HEK293 (cell line): ENCODE data around the gene MAGI1.

Experiments used
- KLF7 ChIP-seq: fragments of 450-650 bp; formaldehyde crosslinking; IDR thresholded peaks from 2 replicates; pipeline ENCODE4 v1.5.1; 2016; ENCODE audit warnings: missing biosample characterization, missing genetic modification characterization, borderline replicate concordance
- ZNF629 ChIP-seq: fragments of 450-650 bp; formaldehyde crosslinking; IDR thresholded peaks from 2 replicates; pipeline ENCODE4 v1.5.1; 2017; ENCODE audit warnings: missing biosample characterization, missing genetic modification characterization
- ZNF776 ChIP-seq: fragments of 450-650 bp; formaldehyde crosslinking; IDR thresholded peaks from 2 replicates; pipeline ENCODE4 v1.5.0; 2017; ENCODE audit warnings: missing biosample characterization, missing genetic modification characterization, borderline replicate concordance
- TF ChIP-seq, protein P1 (sequence below): fragments of 450-650 bp; formaldehyde crosslinking; IDR thresholded peaks from 2 replicates; pipeline ENCODE4 v1.5.1; 2016; ENCODE audit warnings: missing biosample characterization, missing genetic modification characterization
- TF ChIP-seq, protein P2 (sequence below): fragments of 450-650 bp; formaldehyde crosslinking; IDR thresholded peaks from 2 replicates; pipeline ENCODE4 v1.5.1; 2016; ENCODE audit warnings: missing biosample characterization, missing genetic modification characterization

DNA sequence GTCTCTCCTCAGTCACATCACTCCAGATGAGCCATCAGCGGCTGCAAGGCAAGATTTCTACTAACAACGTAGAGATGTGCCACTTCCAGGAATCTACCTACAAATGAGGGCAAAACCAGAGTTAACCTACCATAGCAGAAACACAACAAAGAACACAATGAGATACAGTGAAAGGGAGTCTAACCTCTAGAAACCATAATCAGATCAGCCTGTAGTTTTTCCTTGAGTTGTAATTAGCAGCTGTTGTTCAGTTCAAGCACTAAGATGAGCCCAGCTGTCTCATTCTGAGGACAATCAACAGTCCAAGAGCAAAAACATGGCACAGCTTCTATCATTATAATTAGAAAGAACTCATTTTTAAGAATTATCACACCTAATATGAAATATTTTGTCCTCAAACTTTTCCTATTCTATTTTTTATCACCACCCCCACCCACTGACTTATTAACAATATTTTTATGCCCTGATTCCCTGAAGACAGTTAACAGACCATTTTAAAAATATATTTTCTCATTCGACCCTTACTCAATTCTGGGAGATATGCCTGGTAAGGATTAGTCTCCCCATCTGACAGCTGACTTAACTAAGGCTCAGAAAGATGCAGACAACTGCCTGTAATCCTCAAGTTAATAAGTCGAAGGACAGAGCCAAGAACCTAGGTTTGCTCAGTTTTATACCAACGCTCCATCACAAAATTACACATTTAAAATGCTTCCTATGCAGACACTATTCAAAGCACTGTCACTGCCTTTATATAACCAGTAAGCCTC is 50.1 kb downstream of the MAGI1 start:
- TF ChIP-seq, protein P1, sequence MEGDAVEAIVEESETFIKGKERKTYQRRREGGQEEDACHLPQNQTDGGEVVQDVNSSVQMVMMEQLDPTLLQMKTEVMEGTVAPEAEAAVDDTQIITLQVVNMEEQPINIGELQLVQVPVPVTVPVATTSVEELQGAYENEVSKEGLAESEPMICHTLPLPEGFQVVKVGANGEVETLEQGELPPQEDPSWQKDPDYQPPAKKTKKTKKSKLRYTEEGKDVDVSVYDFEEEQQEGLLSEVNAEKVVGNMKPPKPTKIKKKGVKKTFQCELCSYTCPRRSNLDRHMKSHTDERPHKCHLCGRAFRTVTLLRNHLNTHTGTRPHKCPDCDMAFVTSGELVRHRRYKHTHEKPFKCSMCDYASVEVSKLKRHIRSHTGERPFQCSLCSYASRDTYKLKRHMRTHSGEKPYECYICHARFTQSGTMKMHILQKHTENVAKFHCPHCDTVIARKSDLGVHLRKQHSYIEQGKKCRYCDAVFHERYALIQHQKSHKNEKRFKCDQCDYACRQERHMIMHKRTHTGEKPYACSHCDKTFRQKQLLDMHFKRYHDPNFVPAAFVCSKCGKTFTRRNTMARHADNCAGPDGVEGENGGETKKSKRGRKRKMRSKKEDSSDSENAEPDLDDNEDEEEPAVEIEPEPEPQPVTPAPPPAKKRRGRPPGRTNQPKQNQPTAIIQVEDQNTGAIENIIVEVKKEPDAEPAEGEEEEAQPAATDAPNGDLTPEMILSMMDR (tag by site-specific recombination), result no peak
- TF ChIP-seq KLF7 (tag by site-specific recombination), result no peak
- TF ChIP-seq, protein P2, sequence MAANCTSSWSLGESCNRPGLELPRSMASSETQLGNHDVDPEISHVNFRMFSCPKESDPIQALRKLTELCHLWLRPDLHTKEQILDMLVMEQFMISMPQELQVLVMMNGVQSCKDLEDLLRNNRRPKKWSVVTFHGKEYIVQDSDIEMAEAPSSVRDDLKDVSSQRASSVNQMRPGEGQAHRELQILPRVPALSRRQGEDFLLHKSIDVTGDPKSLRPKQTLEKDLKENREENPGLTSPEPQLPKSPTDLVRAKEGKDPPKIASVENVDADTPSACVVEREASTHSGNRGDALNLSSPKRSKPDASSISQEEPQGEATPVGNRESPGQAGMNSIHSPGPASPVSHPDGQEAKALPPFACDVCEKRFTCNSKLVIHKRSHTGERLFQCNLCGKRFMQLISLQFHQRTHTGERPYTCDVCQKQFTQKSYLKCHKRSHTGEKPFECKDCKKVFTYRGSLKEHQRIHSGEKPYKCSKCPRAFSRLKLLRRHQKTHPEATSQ (tag by site-specific recombination), result no peak
- TF ChIP-seq ZNF629 (tag by site-specific recombination), result no peak
- no peak for TF ChIP-seq ZNF776
